C4-2B (cell line): ENCODE data around the gene SMIM10L2A.

ENCODE experiments used
- H3K27ac ChIP-seq: fragments of 450-650 bp; 2 replicates; pipeline ENCODE4 v1.5.1; 2017
- ZFX ChIP-seq: fragments of 450-650 bp; IDR thresholded peaks from 2 replicates; pipeline ENCODE4 v1.6.1; 2017
- TF ChIP-seq, protein P1 (sequence below): fragments of 450-650 bp; conservative IDR thresholded peaks from 2 replicates; pipeline ENCODE4 v1.5.1; 2017; ENCODE audit warnings: mild to moderate bottlenecking

SMIM10L2A gene

DNA sequence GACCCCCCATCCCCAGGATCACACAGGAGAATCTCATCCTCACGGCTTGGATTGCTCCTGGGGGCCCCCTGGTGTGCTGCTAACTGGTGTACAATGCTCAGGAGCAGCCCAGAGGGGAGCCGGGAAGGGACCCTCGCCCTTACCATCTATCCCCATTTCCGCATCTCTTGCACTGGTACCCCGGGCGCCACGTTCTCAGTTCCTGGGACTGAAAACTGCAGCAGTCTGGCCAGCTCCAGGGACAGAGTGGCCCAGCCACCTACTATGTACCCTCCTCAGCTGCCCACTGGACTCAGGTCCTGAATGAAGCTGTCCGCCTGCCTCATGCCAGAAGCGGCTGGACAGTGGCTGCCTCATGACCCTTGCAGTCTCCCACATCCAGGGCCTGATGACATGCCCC is 2.7 kb downstream of the SMIM10L2A start:
- TF ChIP-seq ZFX, result no peak
- TF ChIP-seq, protein P1, sequence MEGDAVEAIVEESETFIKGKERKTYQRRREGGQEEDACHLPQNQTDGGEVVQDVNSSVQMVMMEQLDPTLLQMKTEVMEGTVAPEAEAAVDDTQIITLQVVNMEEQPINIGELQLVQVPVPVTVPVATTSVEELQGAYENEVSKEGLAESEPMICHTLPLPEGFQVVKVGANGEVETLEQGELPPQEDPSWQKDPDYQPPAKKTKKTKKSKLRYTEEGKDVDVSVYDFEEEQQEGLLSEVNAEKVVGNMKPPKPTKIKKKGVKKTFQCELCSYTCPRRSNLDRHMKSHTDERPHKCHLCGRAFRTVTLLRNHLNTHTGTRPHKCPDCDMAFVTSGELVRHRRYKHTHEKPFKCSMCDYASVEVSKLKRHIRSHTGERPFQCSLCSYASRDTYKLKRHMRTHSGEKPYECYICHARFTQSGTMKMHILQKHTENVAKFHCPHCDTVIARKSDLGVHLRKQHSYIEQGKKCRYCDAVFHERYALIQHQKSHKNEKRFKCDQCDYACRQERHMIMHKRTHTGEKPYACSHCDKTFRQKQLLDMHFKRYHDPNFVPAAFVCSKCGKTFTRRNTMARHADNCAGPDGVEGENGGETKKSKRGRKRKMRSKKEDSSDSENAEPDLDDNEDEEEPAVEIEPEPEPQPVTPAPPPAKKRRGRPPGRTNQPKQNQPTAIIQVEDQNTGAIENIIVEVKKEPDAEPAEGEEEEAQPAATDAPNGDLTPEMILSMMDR, result no peak
- no peak overlapping the region for H3K27ac ChIP-seq

GRCh38 chrX:135425026-135425965 is 3.6 kb downstream of the SMIM10L2A start:
- no peak for TF ChIP-seq ZFX
- no peak overlapping the region for H3K27ac ChIP-seq

DNA sequence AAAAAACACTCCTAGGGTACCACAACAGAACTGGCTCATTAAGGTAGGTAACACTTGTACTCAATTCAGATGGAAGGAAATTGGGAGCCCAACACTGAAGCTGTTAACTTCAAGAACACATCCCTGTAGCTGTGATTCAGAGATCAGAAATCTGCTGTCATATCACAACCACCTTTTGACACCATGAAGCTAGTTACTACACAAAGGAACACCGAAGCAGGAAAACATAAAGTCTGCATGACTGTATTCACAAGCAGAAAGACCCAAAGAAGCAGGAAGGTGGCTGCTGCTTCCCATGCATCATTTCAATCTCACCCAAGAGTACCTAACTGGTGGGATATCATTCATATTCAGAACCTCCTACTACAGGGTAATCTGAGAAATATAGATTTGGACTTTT is 7.7 kb downstream of the SMIM10L2A start:
- no peak for TF ChIP-seq ZFX
- TF ChIP-seq, protein P1, result no peak
- H3K27ac ChIP-seq, result no peak overlapping the region

- TF ChIP-seq, protein P1, result no peak
- no peak for TF ChIP-seq ZFX
- H3K27ac ChIP-seq, result no peak overlapping the region
These were observed 10.1 kb downstream of the SMIM10L2A start for GRCh38 chrX:135431886-135432285.

GRCh38 chrX:135432453-135432852 is 10.7 kb downstream of the SMIM10L2A start:
- no peak overlapping the region for H3K27ac ChIP-seq
- TF ChIP-seq, protein P1, result no peak
- TF ChIP-seq ZFX, result no peak

DNA sequence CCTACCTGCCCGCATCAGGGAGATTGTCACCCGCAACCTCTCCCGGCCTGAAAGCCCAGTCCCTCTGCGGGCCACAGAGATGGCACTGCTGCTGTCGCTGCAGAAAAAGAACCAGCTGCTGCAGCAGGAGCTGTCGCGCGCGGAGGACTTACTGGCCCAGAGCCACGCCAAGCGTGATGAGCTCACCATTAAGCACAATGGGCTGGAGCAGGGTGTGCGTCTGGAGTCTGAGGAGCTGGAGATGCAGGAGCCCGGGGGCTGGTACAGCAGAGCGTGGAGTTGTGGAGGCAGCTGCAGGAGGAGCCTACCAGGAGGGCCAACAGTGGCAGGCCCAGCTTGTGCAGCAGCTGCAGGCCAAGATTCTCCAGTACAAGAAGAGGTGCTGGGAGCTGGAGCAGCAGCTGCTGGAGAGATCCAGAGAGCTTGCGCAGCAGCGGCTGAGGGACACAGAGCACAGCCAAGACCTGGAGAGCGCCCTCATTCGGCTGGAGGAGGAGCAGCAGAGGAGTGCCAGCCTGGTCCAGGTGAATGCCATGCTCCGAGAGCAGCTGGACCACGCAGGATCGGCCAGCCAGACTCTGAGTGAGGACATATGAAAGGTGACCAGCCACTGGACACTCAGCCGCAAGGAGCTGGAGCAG is 11.3 kb downstream of the SMIM10L2A start:
- H3K27ac ChIP-seq, result no peak overlapping the region
- TF ChIP-seq ZFX, result no peak
- TF ChIP-seq, protein P1, result no peak

DNA sequence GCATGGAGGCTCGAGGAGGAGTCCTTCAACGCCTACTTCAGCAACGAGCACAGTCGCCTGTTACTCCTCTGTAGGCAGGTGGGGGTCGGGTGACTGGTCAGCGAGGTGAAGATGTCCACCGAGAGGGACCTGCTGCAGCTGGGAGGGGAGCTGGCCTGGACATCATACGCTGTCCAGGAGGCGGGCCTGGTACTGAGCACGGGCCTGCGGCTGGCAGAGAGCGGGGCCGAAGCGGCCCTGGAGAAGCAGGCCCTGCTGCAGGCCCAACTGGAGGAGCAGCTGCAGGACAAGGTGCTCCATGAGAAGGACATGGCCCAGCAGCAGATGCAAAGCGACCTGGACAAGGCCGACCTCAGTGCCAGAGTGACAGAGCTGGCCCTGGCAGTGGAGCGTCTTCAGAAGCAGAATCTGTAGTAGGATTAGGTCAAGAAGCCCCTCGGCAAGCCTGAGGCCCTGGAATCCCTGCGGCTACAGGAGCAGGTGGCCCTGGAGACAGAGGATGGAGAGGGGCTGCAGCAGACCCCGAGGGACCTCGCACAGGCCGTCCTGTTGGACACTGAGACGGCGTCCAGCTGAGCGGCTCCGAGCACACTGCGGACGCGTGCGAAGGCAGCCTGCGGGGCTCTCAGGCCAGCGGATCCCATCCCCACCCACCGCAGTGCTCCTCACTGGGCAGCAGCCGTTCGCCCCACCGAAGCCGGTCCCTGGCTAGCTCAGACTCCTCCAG is 11.9 kb downstream of the SMIM10L2A start:
- H3K27ac ChIP-seq, result no peak overlapping the region
- no peak for TF ChIP-seq ZFX
- TF ChIP-seq, protein P1, result no peak
